Tibial nerve (tissue), 4 donors: ENCODE data around the gene MBTD1. TPM values are rescaled to one million over a fixed set of nuclear protein-coding genes. Genes with fewer than 3 reads are reported as not detected.
"Not testable (repeated sequence)": the region's sequence is repeated elsewhere in the genome, so short reads cannot be mapped to it uniquely, and the experiment has no call there.

Source experiments
- DNase-seq, 2 donors: peaks; one replicate each; pipeline ENCODE4 v3.0.0-alpha.2; 2019; ENCODE audit warnings: low spot score in 2 of 2
- H3K27ac ChIP-seq, 4 donors: fragments of 200-600 bp; sonication (generic) in 3 of 4; one replicate each; pipeline ENCODE4 v1.5.1; 2017 to 2019; ENCODE audit warnings: mild to moderate bottlenecking in 1 of 4
- H3K27me3 ChIP-seq, 2 donors: fragments of 200-600 bp; sonication (generic) in 1 of 2; one replicate each; pipeline versions ENCODE4 v1.5.1 to v1.6.0; 2017 to 2019
- H3K36me3 ChIP-seq, 3 donors: fragments of 200-600 bp; sonication (generic); one replicate each; pipeline ENCODE4 v1.5.1; 2018 to 2019
- H3K4me1 ChIP-seq, 4 donors: fragments of 200-600 bp; sonication (generic) in 3 of 4; one replicate each; pipeline ENCODE4 v1.5.1; 2017 to 2019
- H3K4me3 ChIP-seq, 4 donors: fragments of 200-600 bp; sonication (generic) in 3 of 4; one replicate each; pipeline ENCODE4 v1.5.1; 2017 to 2019; ENCODE audit warnings: mild to moderate bottlenecking in 1 of 4, moderate library complexity in 1 of 4
- H3K9me3 ChIP-seq, 4 donors: fragments of 200-600 bp; sonication (generic) in 3 of 4; one replicate each; pipeline ENCODE4 v1.5.1; 2017 to 2019
- CTCF ChIP-seq, 5 experiments: fragments of 200-600 bp in 3 of 5; fragments of 450-650 bp in 2 of 5; sonication (generic) in 3 of 5; IDR thresholded peaks; one replicate each; pipeline ENCODE4 v1.5.1; 2016 to 2019; ENCODE audit warnings: antibody characterized with exemption in 5 of 5, mild to moderate bottlenecking in 3 of 5, moderate library complexity in 2 of 5
- EP300 ChIP-seq, 2 donors: sonication (generic); formaldehyde crosslinking; IDR thresholded peaks; one replicate each; pipeline ENCODE4 v1.6.1; 2017; ENCODE audit warnings: antibody characterized with exemption in 2 of 2, mild to moderate bottlenecking in 1 of 2
- POLR2A ChIP-seq, 2 donors: fragments of 450-650 bp; IDR thresholded peaks; one replicate each; pipeline ENCODE4 v1.6.1; 2017; ENCODE audit warnings: antibody characterized with exemption in 2 of 2, mild to moderate bottlenecking in 2 of 2, moderate library complexity in 2 of 2
- WGBS, 2 donors: methylation state at CpG; one replicate each; pipeline ENCODE4 v1.1.5; 2018; 5-methylcytosine and 5-hydroxymethylcytosine counted together
- total RNA-seq, 4 donors: library from RNA; depleted of rRNA; stranded (reverse); fragments of >200 nt; gene quantifications; one replicate each; pipeline ENCODE4 v1.1.0, GENCODE V29; 2016

The MBTD1 gene
- 10 to 100 TPM; 10.8 to 18.8 (median 16.3) TPM for total RNA-seq

- no peaks in the 10 kb centered on the region for H3K9me3 ChIP-seq
- H3K4me3 ChIP-seq, result peak within 1 kb of the TSS; percentile 74 to 93 (median 82)
- H3K4me1 ChIP-seq, result peaks cover 5 to 60% (median 39%) of the 10 kb centered on the region in 4 donors
- peaks cover 0 to 20% (median 0%) of the 10 kb centered on the region in 3 donors for H3K36me3 ChIP-seq
- peak; percentile 92 to 95 for DNase-seq
- 0 to 2% methylated on average over 27 to 40 of the region's 42 CpGs for WGBS, 2 donors
- H3K27me3 ChIP-seq, result no peaks in the 10 kb centered on the region
- no peak for TF ChIP-seq CTCF (IDR thresholded peaks at IDR 0.05)
- peak in 1 of 2 donors; percentile 93 for TF ChIP-seq EP300 (IDR thresholded peaks at IDR 0.05)
- peak within 1 kb of the TSS; percentile 94 to 98 (median 98) for H3K27ac ChIP-seq
Observed at GRCh38 chr17:51259564-51260236, at the start of gene MBTD1. Gene MBTD1, minus strand, starts transcription at chr17:51260049. Its CDS starts 34,888 bp downstream, at chr17:51225161.

- TF ChIP-seq EP300 (IDR thresholded peaks at IDR 0.05), result no peak
- no peak for TF ChIP-seq CTCF (IDR thresholded peaks at IDR 0.05)
- TF ChIP-seq POLR2A (IDR thresholded peaks at IDR 0.05), result no peak
- Histone ChIP-seq H3K36me3 (peaks cover 0 to under 1% (median 0%) of the 10 kb centered on the region in 3 donors), H3K4me3 (no peak overlapping the region), H3K27ac (no peak overlapping the region), H3K9me3 (peaks cover 0 to 21% (median 0%) of the 10 kb centered on the region in 4 donors), H3K4me1 (no peaks in the 10 kb centered on the region), H3K27me3 (no peaks in the 10 kb centered on the region)
- WGBS, 2 donors, result 88 to 95% methylated on average over 8 of the region's 9 CpGs
- no peak for DNase-seq
Observed at GRCh38 chr17:51305182-51305581, 45.3 kb upstream of the MBTD1 start.

- H3K4me3 ChIP-seq, result no peak overlapping the region
- no peaks in the 10 kb centered on the region for H3K4me1 ChIP-seq
- TF ChIP-seq POLR2A (IDR thresholded peaks at IDR 0.05) (no peak), CTCF (IDR thresholded peaks at IDR 0.05) (no peak), EP300 (IDR thresholded peaks at IDR 0.05) (no peak)
- no peaks in the 10 kb centered on the region for H3K27me3 ChIP-seq
- no peaks in the 10 kb centered on the region for H3K9me3 ChIP-seq
- 82 to 92% methylated on average over 4 of the region's 4 CpGs for WGBS, 2 donors
- H3K27ac ChIP-seq, result no peak overlapping the region
- no peak for DNase-seq
- peaks cover 0 to 27% (median 0%) of the 10 kb centered on the region in 3 donors for H3K36me3 ChIP-seq
Observed at GRCh38 chr17:51299859-51300258, 40.0 kb upstream of the MBTD1 start.

- no peak for DNase-seq
- Histone ChIP-seq H3K4me1 (no peaks in the 10 kb centered on the region), H3K27ac (no peak overlapping the region), H3K36me3 (peaks cover 0 to 35% (median 0%) of the 10 kb centered on the region in 3 donors), H3K4me3 (no peak overlapping the region), H3K9me3 (no peaks in the 10 kb centered on the region), H3K27me3 (no peaks in the 10 kb centered on the region)
- WGBS, 2 donors, result 59 to 70% methylated on average over 10 of the region's 10 CpGs
- TF ChIP-seq EP300 (IDR thresholded peaks at IDR 0.05) (no peak), POLR2A (IDR thresholded peaks at IDR 0.05) (no peak), CTCF (IDR thresholded peaks at IDR 0.05) (peak; percentile 36 to 66 (median 53))
Observed at GRCh38 chr17:51298508-51299371, 38.9 kb upstream of the MBTD1 start.

- not testable (repeated sequence) for H3K9me3 ChIP-seq, H3K27me3 ChIP-seq, H3K4me3 ChIP-seq, DNase-seq, H3K27ac ChIP-seq, H3K4me1 ChIP-seq
- peaks cover 0 to 67% (median 0%) of the 10 kb centered on the region in 3 donors for H3K36me3 ChIP-seq
- whole genome bisulfite sequencing, 2 donors, result 98 to 100% methylated on average over 2 of the region's 2 CpGs
Observed at GRCh38 chr17:51294338-51294737, 34.5 kb upstream of the MBTD1 start.
